MM.1S (cell line): ENCODE measurements around the gene ABCC1.

Experiments used
- EZH2 ChIP-seq: fragments of 300-600 bp; sonication (generic); optimal IDR thresholded peaks from 2 replicates; pipeline ENCODE3; 2017; ENCODE audit warnings: low read depth, mild to moderate bottlenecking, antibody characterized with exemption, low read length, mixed read lengths
- EZH2phosphoT487 ChIP-seq: fragments of 300-600 bp; sonication (generic); IDR thresholded peaks from 2 replicates; pipeline ENCODE4 v1.6.1; 2018; ENCODE audit warnings: antibody characterized with exemption, low read length
- TF ChIP-seq, protein P1 (sequence below): fragments of 300-600 bp; sonication (generic); IDR thresholded peaks from 2 replicates; pipeline ENCODE4 v1.5.1; 2016; ENCODE audit warnings: antibody characterized with exemption, low read length, mixed read lengths

DNA sequence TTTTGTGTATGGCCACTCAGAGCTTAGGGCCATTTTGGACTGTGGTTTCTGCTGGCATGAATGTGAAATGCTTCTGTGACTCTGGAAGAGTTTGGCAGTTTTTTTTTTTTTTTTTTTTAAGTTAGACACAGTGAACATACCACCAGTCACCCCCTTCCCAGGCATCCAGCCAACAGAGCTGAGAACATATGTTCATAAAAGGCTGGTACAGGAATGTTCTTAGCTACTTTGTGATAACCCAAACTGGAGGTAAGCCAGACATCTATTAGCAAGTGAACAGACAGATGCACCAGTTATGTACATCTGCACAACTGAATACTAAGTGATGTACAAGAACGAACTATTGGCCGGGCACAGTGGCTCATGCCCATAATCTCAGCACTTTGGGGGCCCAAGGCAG, 92.7 kb downstream of the ABCC1 start:
- TF ChIP-seq, protein P1, sequence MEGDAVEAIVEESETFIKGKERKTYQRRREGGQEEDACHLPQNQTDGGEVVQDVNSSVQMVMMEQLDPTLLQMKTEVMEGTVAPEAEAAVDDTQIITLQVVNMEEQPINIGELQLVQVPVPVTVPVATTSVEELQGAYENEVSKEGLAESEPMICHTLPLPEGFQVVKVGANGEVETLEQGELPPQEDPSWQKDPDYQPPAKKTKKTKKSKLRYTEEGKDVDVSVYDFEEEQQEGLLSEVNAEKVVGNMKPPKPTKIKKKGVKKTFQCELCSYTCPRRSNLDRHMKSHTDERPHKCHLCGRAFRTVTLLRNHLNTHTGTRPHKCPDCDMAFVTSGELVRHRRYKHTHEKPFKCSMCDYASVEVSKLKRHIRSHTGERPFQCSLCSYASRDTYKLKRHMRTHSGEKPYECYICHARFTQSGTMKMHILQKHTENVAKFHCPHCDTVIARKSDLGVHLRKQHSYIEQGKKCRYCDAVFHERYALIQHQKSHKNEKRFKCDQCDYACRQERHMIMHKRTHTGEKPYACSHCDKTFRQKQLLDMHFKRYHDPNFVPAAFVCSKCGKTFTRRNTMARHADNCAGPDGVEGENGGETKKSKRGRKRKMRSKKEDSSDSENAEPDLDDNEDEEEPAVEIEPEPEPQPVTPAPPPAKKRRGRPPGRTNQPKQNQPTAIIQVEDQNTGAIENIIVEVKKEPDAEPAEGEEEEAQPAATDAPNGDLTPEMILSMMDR = no peak
- TF ChIP-seq EZH2 (no peak), EZH2phosphoT487 (no peak)
